ENCODE results near the gene CAMK2B.

CAMK2B gene

DNA sequence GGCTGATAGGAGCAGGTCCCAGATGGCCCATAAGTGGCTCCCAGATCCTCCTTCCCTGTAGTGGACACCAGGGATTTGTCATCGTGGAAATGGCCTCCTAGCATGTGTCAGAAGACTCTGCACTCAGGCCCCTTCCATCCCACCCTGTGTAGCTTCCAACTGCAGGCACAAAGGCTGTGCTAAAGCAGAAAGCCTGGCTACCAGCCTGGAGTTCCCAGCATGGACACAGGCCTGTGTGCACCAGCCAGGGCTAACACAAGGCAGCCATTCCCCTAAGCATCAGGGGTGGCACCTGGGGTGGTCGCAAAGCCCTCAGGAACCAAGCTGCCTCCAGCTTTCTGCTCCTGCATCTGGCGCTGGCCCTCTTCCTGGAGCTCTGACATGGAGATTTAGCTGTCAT lies 4.5 kb upstream of the CAMK2B start:
- H3K4me3 ChIP-seq (ENCODE audit: low read length) = no peak overlapping the region
- TF ChIP-seq, protein P1, sequence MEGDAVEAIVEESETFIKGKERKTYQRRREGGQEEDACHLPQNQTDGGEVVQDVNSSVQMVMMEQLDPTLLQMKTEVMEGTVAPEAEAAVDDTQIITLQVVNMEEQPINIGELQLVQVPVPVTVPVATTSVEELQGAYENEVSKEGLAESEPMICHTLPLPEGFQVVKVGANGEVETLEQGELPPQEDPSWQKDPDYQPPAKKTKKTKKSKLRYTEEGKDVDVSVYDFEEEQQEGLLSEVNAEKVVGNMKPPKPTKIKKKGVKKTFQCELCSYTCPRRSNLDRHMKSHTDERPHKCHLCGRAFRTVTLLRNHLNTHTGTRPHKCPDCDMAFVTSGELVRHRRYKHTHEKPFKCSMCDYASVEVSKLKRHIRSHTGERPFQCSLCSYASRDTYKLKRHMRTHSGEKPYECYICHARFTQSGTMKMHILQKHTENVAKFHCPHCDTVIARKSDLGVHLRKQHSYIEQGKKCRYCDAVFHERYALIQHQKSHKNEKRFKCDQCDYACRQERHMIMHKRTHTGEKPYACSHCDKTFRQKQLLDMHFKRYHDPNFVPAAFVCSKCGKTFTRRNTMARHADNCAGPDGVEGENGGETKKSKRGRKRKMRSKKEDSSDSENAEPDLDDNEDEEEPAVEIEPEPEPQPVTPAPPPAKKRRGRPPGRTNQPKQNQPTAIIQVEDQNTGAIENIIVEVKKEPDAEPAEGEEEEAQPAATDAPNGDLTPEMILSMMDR (IDR thresholded peaks at IDR 0.05; ENCODE audit: low read length) = no peak
- no peak for TF ChIP-seq EZH2phosphoT487 (IDR thresholded peaks at IDR 0.05; ENCODE audit: low read length)
- TF ChIP-seq EZH2 (optimal IDR thresholded peaks at IDR 0.05; ENCODE audit: low read depth, low read length) = no peak
- H3K36me3 ChIP-seq (replicated peaks; ENCODE audit: insufficient read depth, low read length) = no peaks in the 10 kb centered on the region
- no peak overlapping the region for H3K9ac ChIP-seq (ENCODE audit: low read length)
- no peak overlapping the region for H2AFZ ChIP-seq (ENCODE audit: low read length)
- DNase-seq = no peak
- H3K4me1 ChIP-seq (ENCODE audit: low read length) = no peaks in the 10 kb centered on the region
- no peak overlapping the region for H3K4me2 ChIP-seq (ENCODE audit: low read depth, low read length)
- H3K27me3 ChIP-seq (replicated peaks; ENCODE audit: insufficient read depth, low read length) = peaks cover 13% of the 10 kb centered on the region
- H3K79me2 ChIP-seq (ENCODE audit: low read length) = no peaks in the 10 kb centered on the region
- no peaks in the 10 kb centered on the region for H3K9me3 ChIP-seq (replicated peaks; ENCODE audit: insufficient read depth, low read length)
- no peaks in the 10 kb centered on the region for H3F3A ChIP-seq (ENCODE audit: insufficient read depth, low read length)
- H4K20me1 ChIP-seq (ENCODE audit: insufficient read depth, low read length) = no peaks in the 10 kb centered on the region
- H3K27ac ChIP-seq (ENCODE audit: low read length) = no peak overlapping the region
- H3K9me2 ChIP-seq (replicated peaks; ENCODE audit: insufficient read depth, low read length) = no peaks in the 10 kb centered on the region

DNA sequence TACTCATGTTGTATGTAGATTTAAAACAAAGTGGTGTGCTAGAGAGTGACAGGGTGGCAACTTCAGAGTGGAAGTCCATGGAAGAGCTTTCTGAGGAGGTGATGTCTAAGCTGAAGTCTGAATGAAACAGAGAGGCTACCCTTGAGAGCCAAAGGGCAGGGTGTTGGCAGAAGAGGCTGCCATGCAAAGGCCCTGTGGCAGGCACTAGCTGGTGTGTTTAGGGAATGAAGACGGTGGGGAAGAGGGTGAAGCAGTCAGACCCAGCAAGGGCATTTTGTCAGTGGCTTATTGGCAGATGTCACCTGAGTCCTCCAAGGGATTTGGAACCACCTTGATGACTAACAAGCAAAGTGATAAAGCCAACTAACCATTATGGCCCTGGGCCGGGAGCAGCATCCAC lies 3.7 kb upstream of the CAMK2B start:
- no peak overlapping the region for H2AFZ ChIP-seq (ENCODE audit: low read length)
- TF ChIP-seq, protein P1 (IDR thresholded peaks at IDR 0.05; ENCODE audit: low read length) = no peak
- no peak for TF ChIP-seq EZH2 (optimal IDR thresholded peaks at IDR 0.05; ENCODE audit: low read depth, low read length)
- no peak for TF ChIP-seq EZH2phosphoT487 (IDR thresholded peaks at IDR 0.05; ENCODE audit: low read length)
- no peaks in the 10 kb centered on the region for H4K20me1 ChIP-seq (ENCODE audit: insufficient read depth, low read length)

DNA sequence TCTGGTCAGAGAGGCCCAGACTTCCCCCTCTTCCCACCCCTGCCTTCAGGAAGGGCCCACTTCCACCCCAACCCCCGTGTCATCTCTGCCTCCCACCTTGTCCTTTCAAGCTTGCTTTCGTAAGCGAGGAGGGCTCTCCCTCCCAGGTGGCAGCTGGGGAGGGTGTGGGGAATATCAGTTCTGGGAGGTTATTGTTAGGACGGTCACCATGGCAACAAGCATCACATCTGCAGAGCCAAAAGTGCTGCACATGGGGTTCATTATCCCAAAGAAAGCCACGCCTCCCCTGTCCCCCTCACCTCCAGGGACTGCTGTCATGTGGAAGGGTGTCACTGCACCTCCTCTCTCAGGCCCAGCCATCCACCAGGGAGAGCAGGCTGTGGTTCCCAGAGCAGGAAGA lies 2.6 kb upstream of the CAMK2B start:
- no peaks in the 10 kb centered on the region for H3K9me3 ChIP-seq (replicated peaks; ENCODE audit: insufficient read depth, low read length)
- no peaks in the 10 kb centered on the region for H3F3A ChIP-seq (ENCODE audit: insufficient read depth, low read length)
- no peaks in the 10 kb centered on the region for H3K79me2 ChIP-seq (ENCODE audit: low read length)
- TF ChIP-seq, protein P1 (IDR thresholded peaks at IDR 0.05; ENCODE audit: low read length) = no peak
- no peak for TF ChIP-seq EZH2phosphoT487 (IDR thresholded peaks at IDR 0.05; ENCODE audit: low read length)
- no peak for TF ChIP-seq EZH2 (optimal IDR thresholded peaks at IDR 0.05; ENCODE audit: low read depth, low read length)
- H3K4me3 ChIP-seq (ENCODE audit: low read length) = no peak overlapping the region
- DNase-seq = no peak
- no peak overlapping the region for H3K4me2 ChIP-seq (ENCODE audit: low read depth, low read length)
- H3K4me1 ChIP-seq (ENCODE audit: low read length) = no peaks in the 10 kb centered on the region
- H2AFZ ChIP-seq (ENCODE audit: low read length) = no peak overlapping the region
- H3K9me2 ChIP-seq (replicated peaks; ENCODE audit: insufficient read depth, low read length) = no peaks in the 10 kb centered on the region
- H4K20me1 ChIP-seq (ENCODE audit: insufficient read depth, low read length) = no peaks in the 10 kb centered on the region
- H3K27me3 ChIP-seq (replicated peaks; ENCODE audit: insufficient read depth, low read length) = peaks cover 31% of the 10 kb centered on the region
- H3K27ac ChIP-seq (ENCODE audit: low read length) = no peak overlapping the region
- no peak overlapping the region for H3K9ac ChIP-seq (ENCODE audit: low read length)
- no peaks in the 10 kb centered on the region for H3K36me3 ChIP-seq (replicated peaks; ENCODE audit: insufficient read depth, low read length)

More for the DNA sequence above, 3.7 kb upstream of the CAMK2B start:
- DNase-seq = no peak
- Histone ChIP-seq H3K9me2 (replicated peaks; ENCODE audit: insufficient read depth, low read length) (no peaks in the 10 kb centered on the region), H3F3A (ENCODE audit: insufficient read depth, low read length) (no peaks in the 10 kb centered on the region), H3K36me3 (replicated peaks; ENCODE audit: insufficient read depth, low read length) (no peaks in the 10 kb centered on the region), H3K4me3 (ENCODE audit: low read length) (no peak overlapping the region), H3K9ac (ENCODE audit: low read length) (no peak overlapping the region), H3K9me3 (replicated peaks; ENCODE audit: insufficient read depth, low read length) (no peaks in the 10 kb centered on the region), H3K27ac (ENCODE audit: low read length) (no peak overlapping the region), H3K4me1 (ENCODE audit: low read length) (no peaks in the 10 kb centered on the region), H3K4me2 (ENCODE audit: low read depth, low read length) (no peak overlapping the region), H3K79me2 (ENCODE audit: low read length) (no peaks in the 10 kb centered on the region), H3K27me3 (replicated peaks; ENCODE audit: insufficient read depth, low read length) (peaks cover 20% of the 10 kb centered on the region)

All from MM.1S (cell line).